LoVo (cell line): ENCODE data around the gene PCCA.
A peak's percentile ranks its signal among the peaks of the same experiment; 100 is the strongest.
"Not testable (repeated sequence)": the region's sequence is repeated elsewhere in the genome, so short reads cannot be mapped to it uniquely, and the experiment has no call there.

Source experiments
- DNase-seq: peaks from one replicate; pipeline ENCODE4 v3.0.0-alpha.2; 2016; ENCODE audit warnings: low spot score

Gene PCCA

DNA sequence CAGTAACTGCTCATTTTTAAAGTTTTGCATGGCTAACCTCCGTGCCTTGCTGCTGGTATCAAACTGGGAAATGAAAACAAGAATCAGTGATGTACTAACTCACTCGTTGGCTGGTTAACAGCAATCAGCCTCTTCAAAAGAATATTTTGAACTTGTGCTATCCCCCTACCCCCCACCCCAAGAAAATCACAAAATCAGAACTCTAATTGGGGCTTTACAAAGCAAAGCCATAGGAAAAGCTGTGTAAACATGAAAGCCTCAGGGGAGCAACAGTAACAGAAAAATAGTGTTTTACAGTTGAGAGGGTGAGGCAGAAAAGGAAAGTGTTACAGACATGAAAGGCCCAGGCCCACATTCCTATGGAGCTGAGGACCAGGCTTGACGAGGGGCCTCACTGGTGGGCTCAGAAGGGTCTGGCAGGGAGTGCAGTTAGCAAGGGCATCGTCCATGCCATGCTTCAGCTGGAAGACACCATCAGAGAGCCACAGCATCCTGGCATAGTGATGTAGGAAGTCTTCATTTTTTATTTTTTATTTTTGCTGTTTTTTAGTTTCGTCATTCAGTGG, 217.6 kb downstream of the PCCA start:
- DNase-seq, result no peak

DNA sequence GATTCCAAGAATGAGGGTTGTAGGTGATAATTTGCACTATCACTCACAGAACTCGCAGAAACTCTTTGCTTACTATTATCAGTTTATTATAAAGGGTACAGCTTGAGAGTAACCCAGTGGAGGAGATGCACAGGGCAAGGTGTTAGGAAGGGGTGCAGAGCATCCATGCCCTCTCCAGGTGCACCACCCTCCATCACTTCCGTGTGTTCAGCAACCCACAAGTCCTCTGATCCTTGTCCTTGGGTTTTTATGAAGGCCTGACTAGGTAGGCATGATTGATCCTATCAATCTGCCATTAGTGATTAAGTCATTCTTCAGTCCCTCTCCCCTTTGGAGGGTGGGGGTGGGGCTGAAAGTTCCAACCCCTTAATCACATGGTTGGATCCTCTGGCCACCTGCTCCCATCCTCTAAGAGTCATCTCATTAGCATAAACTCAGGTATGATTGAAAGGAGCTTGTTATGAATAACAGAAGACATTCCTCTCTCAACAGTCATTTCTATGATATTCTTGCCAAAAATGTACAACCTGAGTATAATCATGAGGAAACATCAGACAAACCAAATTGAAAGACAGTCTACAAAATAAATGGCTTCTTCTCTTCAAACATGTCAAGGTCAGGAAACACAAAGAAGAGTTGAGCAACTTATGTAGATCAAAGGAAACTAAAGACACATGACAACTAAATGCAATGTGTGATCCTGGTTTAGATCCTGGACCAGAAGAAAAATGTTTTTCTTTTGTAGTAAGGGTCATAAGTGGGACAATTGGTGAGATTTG, 225.4 kb downstream of the PCCA start:
- DNase-seq, result no peak

DNA sequence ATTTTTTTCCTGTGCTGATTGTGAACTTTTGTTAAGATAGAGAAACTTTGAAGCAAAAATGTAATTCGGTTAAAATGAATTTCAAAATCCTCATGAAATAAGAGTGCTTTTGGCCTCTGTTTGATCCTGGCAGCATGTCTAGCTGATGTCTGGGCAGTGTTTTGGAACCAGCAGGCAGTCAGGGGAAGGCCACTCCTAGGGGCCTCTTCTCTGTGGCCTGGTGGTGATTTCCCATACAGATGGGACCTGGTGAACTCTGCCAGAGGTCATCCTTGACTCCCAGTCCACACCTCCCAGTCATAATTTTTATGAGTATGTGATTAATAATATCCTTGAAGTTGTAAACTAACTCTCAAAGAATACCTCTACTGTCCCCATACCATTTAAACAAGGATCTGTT, 226.6 kb downstream of the PCCA start:
- no peak for DNase-seq

- not testable (repeated sequence) for DNase-seq
Observed at GRCh38 chr13:100318473-100318872, 229.6 kb downstream of the PCCA start.

GRCh38 chr13:100323937-100324336, 235.0 kb downstream of the PCCA start:
- no peak for DNase-seq

DNA sequence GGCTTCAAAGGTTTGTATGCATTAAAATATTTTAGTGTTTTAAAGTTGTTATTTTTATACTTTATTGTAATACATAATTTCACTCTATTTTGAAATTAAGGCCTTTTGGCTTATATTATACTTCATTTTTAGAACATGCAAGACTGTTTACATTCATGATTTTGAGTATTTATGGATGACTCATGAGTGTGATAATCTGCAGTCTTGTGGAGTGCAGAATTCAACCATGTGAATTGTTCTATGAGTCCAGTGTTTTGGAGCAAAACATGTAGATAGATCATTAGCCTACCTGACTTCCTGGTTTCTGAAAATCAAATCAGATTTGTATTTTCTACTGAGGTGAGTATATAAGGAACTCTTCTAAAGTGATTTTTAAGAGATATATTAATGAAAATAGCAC, 241.8 kb downstream of the PCCA start:
- DNase-seq, result no peak

- no peak for DNase-seq
Observed at GRCh38 chr13:100333141-100333540, 244.2 kb downstream of the PCCA start.

GRCh38 chr13:100334214-100334613, 245.3 kb downstream of the PCCA start:
- DNase-seq, result no peak

- DNase-seq, result no peak
Observed at GRCh38 chr13:100336795-100337516, 248.1 kb downstream of the PCCA start.

DNA sequence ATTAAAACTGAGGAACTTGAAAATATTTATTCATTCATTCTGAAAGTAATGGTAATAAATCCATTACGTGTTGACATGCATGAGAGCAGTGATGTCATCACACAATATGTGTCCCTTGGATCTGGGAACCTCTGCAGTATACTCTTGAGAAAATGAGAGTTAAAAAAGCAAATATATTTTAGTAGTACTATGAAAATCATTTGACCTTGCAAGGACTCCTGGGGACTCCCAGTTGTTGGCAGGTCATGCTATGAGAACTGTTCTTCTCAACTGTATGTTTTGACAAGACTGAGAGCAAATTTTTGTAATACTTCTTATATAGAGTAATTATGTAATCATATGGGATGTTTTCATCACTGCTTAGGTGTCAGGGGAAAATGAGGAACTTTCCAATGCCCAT, 249.4 kb downstream of the PCCA start:
- no peak for DNase-seq

GRCh38 chr13:100339411-100339940, 250.6 kb downstream of the PCCA start:
- DNase-seq, result no peak

DNA sequence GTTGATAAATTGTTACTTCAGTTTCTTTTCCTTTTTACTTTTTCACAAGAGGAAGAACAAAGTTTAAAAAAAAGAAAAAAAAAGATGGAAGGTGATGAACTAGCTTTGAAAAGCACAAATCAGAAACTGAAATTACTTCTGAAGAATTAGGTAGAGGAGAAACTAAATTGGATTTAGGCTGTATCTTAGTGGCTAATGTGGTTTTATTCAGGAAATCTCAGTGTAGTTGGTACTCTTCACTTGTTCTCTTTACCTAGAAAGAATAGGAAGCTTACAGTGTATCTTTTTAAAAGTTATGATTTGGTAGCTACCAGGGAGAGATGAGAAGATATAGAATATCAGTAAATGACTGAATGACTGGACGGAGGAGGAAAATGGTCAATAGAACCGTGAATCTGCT, 252.0 kb downstream of the PCCA start:
- no peak for DNase-seq

- DNase-seq, result no peak
Observed at GRCh38 chr13:100341327-100341726, 252.4 kb downstream of the PCCA start.

GRCh38 chr13:100344544-100344943, 255.7 kb downstream of the PCCA start:
- DNase-seq, result no peak

GRCh38 chr13:100347968-100348367, 259.1 kb downstream of the PCCA start:
- peak; percentile 45 for DNase-seq

DNA sequence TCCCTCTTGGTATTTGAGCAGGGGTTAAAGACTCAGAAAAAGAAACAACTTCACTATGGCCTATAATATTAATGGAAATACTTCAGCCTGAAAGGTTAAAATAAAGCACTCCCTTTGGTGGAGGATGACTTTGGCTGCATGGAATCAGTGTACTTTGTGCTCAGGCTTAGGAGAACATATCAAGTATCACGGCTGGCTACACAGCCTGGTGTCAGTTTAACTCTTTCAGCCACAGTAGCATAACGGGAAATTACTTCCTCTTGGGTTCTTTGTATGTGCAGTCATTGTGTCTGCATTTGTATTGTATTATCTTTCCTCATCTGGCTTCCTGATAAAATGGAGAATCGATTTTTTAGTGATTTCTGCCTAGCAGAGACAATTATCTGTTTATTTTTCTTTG, 260.7 kb downstream of the PCCA start:
- DNase-seq, result no peak

DNA sequence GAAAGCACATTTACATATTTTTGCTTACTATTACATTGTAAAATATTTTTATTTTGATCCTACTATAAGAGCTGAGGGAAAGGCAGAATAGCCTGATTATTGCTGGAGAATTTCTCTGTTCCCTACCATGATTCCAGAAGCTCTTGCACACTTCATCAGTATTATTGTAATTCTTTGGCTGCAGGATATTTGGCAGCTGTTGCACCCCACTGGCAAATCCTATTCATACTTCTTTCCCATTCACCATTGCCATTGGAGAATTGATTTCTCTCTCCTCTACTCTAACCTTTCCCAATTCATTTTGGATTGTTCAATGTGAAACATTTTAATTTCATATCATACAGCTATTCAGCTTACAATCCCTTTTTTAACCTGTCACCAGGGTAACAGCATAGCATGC, 261.7 kb downstream of the PCCA start:
- DNase-seq, result no peak

DNA sequence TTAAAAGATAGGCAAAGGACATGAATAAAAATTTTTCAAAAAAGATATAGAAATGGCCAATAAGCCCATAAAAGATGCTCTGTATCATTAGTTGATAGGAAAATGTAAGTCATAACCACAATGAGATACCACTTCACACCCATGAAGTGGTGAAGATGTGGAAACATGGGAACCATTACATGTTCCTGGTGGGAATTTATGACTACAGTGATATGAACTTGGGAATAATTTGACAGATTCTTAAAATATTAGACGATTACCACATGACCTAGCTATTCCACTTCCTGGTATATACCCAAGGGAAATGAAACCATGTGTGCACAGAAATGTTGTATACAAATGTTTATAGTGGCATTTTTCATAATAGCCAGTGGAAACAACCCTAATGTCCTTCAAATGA, 267.5 kb downstream of the PCCA start:
- no peak for DNase-seq

DNA sequence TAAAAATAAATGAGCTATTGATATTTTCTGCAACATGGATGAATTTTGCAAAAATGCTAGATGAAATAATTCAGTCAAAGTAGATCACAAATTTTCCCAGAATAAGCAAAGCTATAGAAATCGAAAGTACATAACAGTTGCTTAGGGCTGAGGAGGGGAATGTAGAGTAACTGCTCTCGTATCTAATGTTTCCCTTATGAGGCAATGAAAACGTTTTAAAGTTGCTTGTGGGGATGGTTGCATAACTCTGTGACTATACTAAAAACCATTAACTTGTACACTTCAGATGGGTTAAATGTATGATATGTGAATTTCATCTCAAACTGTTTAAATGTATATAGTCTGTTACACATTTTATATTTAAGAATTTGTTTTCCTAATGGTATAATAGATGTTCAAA, 268.0 kb downstream of the PCCA start:
- no peak for DNase-seq

- DNase-seq, result no peak
Observed at GRCh38 chr13:100357764-100358163, 268.9 kb downstream of the PCCA start.

- DNase-seq, result no peak
Observed at GRCh38 chr13:100361504-100361903, 272.6 kb downstream of the PCCA start.

- DNase-seq, result no peak
Observed at GRCh38 chr13:100362371-100362770, 273.5 kb downstream of the PCCA start.

DNA sequence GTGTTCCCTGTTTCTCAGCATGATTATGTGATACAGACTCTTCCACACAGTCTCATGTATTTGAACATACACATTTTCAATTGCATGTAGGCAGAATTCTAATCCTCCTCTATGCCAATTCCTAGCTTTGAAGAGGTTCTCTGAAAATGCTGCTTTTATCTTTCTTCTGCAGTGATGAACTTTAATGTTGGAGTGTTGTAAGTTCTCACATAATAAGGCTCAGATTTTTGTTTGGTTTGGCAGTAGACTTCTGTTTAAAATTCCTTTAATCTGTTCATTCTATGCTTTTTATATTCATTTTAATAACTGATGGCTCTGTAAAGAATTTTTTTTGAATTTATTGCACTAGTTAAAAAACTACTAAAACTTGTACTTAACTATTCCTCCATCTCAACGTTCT, 273.9 kb downstream of the PCCA start:
- DNase-seq, result no peak
